PC-3 (cell line): ENCODE data around the gene PTGS2.
A peak's percentile ranks its signal among the peaks of the same experiment; 100 is the strongest.

ENCODE experiments used
- CTCF ChIP-seq: fragments of 300-600 bp; sonication (generic); conservative IDR thresholded peaks from 2 replicates; pipeline ENCODE4 v1.5.1; 2017; ENCODE audit warnings: antibody characterized with exemption, low read depth, mild to moderate bottlenecking, low read length
- EZH2 ChIP-seq: fragments of 300-600 bp; sonication (generic); IDR thresholded peaks from one replicate; pipeline ENCODE4 v1.6.1; 2017; ENCODE audit warnings: antibody characterized with exemption, mild to moderate bottlenecking, low read length; ENCODE audit not compliant: unreplicated experiment

- peak; percentile 70 for TF ChIP-seq CTCF
- no peak for TF ChIP-seq EZH2
Observed at GRCh38 chr1:186722711-186723309, 42.6 kb upstream of the PTGS2 start.
